Muscle of back (tissue), 11 donors: ENCODE data around the gene MYO16. TPM values are rescaled to one million over a fixed set of nuclear protein-coding genes. Genes with fewer than 3 reads are reported as not detected.
"Not testable (repeated sequence)": the region's sequence is repeated elsewhere in the genome, so short reads cannot be mapped to it uniquely, and the experiment has no call there.

ENCODE experiments used
- DNase-seq, 3 donors: peaks; one replicate each; pipeline versions ENCODE4 v3.0.0 to v3.0.0-alpha.2; 2013
- polyA plus RNA-seq, 10 donors: library from polyadenylated mRNA; unstranded; fragments of 120-200 nt; gene quantifications; one replicate each; pipeline ENCODE4 v1.2.1, GENCODE V29; 2013; ENCODE audit not compliant: insufficient read length in 10 of 10

Gene MYO16
- polyA plus RNA-seq, 10 donors, result 9.0 to 25.7 (median 15.6) TPM

GRCh38 chr13:108895220-108895704 lies 265.9 kb downstream of the MYO16 start:
- peak in 2 of 3 donors; percentile 34 to 43 for DNase-seq

- DNase-seq, result peak in 1 of 3 donors; percentile 8
Measured at GRCh38 chr13:108897955-108898354, 268.5 kb downstream of the MYO16 start.

GRCh38 chr13:108902405-108903155 lies 273.2 kb downstream of the MYO16 start:
- DNase-seq, result no peak

GRCh38 chr13:108903613-108904012 lies 274.2 kb downstream of the MYO16 start:
- DNase-seq, result no peak

GRCh38 chr13:108911807-108912206 lies 282.4 kb downstream of the MYO16 start:
- no peak for DNase-seq

GRCh38 chr13:108913731-108914130 lies 284.3 kb downstream of the MYO16 start:
- DNase-seq, result not testable (repeated sequence)

GRCh38 chr13:108915095-108915633 lies 285.8 kb downstream of the MYO16 start:
- peak; percentile 38 to 75 (median 46) for DNase-seq

- peak; percentile 60 to 86 (median 75) for DNase-seq
Measured at GRCh38 chr13:108915634-108916512, 286.5 kb downstream of the MYO16 start.

GRCh38 chr13:108917581-108917980 lies 288.2 kb downstream of the MYO16 start:
- peak; percentile 23 to 61 (median 57) for DNase-seq

- DNase-seq, result no peak
Measured at GRCh38 chr13:108919036-108919907, 289.9 kb downstream of the MYO16 start.

GRCh38 chr13:108920137-108920536 lies 290.7 kb downstream of the MYO16 start:
- no peak for DNase-seq

GRCh38 chr13:108921238-108921637 lies 291.8 kb downstream of the MYO16 start:
- no peak for DNase-seq

- DNase-seq, result no peak
Measured at GRCh38 chr13:108922108-108922507, 292.7 kb downstream of the MYO16 start.

GRCh38 chr13:108923386-108924047 lies 294.1 kb downstream of the MYO16 start:
- DNase-seq, result no peak

- no peak for DNase-seq
Measured at GRCh38 chr13:108924134-108924533, 294.7 kb downstream of the MYO16 start.

GRCh38 chr13:108924541-108924940 lies 295.1 kb downstream of the MYO16 start:
- no peak for DNase-seq

GRCh38 chr13:108925070-108925469 lies 295.7 kb downstream of the MYO16 start:
- DNase-seq, result no peak

GRCh38 chr13:108926862-108927261 lies 297.5 kb downstream of the MYO16 start:
- DNase-seq, result no peak

GRCh38 chr13:108927615-108928014 lies 298.2 kb downstream of the MYO16 start:
- no peak for DNase-seq

- DNase-seq, result no peak
Measured at GRCh38 chr13:108929532-108930206, 300.3 kb downstream of the MYO16 start.
